Measurements from ENCODE around the gene FLRT3. TPM values are rescaled to one million over a fixed set of nuclear protein-coding genes. Genes with fewer than 3 reads are reported as not detected.

Gene FLRT3
- total RNA-seq, 1 donor from 2014 or later: 14.6 TPM

- Histone ChIP-seq H3K4me2 (ENCODE audit: low read length) (no peak overlapping the region), H3K36me3 (ENCODE audit: insufficient read depth, low read length) (no peaks in the 10 kb centered on the region), H3K4me1 (ENCODE audit: insufficient read depth, low read length) (no peaks in the 10 kb centered on the region), H3K27ac (ENCODE audit: low read depth, low read length) (no peak overlapping the region), H3K4me3 (ENCODE audit: insufficient read depth, low read depth, low read length) (no peak overlapping the region), H3K9ac (ENCODE audit: low read length) (no peak overlapping the region), H3K9me3 (ENCODE audit: insufficient read depth, low read depth, low read length) (no peaks in the 10 kb centered on the region), H4K20me1 (ENCODE audit: insufficient read depth, low read length) (no peaks in the 10 kb centered on the region), H2AFZ (ENCODE audit: low read depth, low read length) (no peak overlapping the region), H3K27me3 (ENCODE audit: insufficient read depth, low read length) (no peaks in the 10 kb centered on the region), H3K79me2 (ENCODE audit: insufficient read depth, low read length) (no peaks in the 10 kb centered on the region)
- TF ChIP-seq, protein P1, sequence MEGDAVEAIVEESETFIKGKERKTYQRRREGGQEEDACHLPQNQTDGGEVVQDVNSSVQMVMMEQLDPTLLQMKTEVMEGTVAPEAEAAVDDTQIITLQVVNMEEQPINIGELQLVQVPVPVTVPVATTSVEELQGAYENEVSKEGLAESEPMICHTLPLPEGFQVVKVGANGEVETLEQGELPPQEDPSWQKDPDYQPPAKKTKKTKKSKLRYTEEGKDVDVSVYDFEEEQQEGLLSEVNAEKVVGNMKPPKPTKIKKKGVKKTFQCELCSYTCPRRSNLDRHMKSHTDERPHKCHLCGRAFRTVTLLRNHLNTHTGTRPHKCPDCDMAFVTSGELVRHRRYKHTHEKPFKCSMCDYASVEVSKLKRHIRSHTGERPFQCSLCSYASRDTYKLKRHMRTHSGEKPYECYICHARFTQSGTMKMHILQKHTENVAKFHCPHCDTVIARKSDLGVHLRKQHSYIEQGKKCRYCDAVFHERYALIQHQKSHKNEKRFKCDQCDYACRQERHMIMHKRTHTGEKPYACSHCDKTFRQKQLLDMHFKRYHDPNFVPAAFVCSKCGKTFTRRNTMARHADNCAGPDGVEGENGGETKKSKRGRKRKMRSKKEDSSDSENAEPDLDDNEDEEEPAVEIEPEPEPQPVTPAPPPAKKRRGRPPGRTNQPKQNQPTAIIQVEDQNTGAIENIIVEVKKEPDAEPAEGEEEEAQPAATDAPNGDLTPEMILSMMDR (IDR thresholded peaks at IDR 0.05; ENCODE audit: insufficient read depth, low read depth, low read length): no peak
- no peak for TF ChIP-seq EZH2 (IDR thresholded peaks at IDR 0.05; ENCODE audit: insufficient read depth, low read length)
- no peaks in the 10 kb centered on the region for H3K9me3 Mint-ChIP-seq (ENCODE audit: unreplicated experiment)
- FAIRE-seq: no peak
- no peak overlapping the region for H3K27ac Mint-ChIP-seq (ENCODE audit: unreplicated experiment)
- no peak for DNase-seq (ENCODE audit: low read depth)
- H3K27me3 Mint-ChIP-seq (ENCODE audit: low read depth, unreplicated experiment): no peaks in the 10 kb centered on the region
- no peaks in the 10 kb centered on the region for H3K36me3 Mint-ChIP-seq (ENCODE audit: low read depth, unreplicated experiment)
- no peaks in the 10 kb centered on the region for H3K4me1 Mint-ChIP-seq (ENCODE audit: low read depth, unreplicated experiment)
- no peak overlapping the region for H3K4me3 Mint-ChIP-seq (ENCODE audit: unreplicated experiment)
These were observed 32.9 kb downstream of the FLRT3 start for GRCh38 chr20:14304472-14304871.

DNA sequence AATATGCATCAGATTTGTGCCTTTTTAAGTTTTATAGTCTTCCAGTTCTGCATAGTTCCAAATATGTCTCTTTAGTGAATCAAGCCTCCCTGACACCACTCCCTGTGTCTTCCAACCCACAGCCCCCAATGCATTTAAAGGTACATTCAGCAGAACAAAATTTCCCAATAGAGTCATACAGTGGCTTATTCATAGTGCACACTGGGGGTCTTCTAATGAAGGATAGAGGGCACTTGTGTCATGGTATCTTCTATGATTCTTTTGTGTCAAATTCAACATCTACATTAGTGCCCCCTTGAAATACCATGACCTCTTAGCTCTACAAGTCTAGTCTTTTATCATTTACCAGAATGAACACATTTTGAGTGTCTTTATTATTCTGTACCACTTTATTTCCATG is 33.8 kb downstream of the FLRT3 start:
- no peaks in the 10 kb centered on the region for H3K9me3 ChIP-seq (ENCODE audit: insufficient read depth, low read depth, low read length)

GRCh38 chr20:14303106-14303505 is 34.3 kb downstream of the FLRT3 start:
- Histone ChIP-seq H3K79me2 (ENCODE audit: insufficient read depth, low read length) (no peaks in the 10 kb centered on the region), H3K9ac (ENCODE audit: low read length) (no peak overlapping the region), H3K27me3 (ENCODE audit: insufficient read depth, low read length) (no peaks in the 10 kb centered on the region), H3K4me2 (ENCODE audit: low read length) (no peak overlapping the region), H3K4me1 (ENCODE audit: insufficient read depth, low read length) (no peaks in the 10 kb centered on the region), H4K20me1 (ENCODE audit: insufficient read depth, low read length) (no peaks in the 10 kb centered on the region), H3K9me3 (ENCODE audit: insufficient read depth, low read depth, low read length) (no peaks in the 10 kb centered on the region), H3K4me3 (ENCODE audit: insufficient read depth, low read depth, low read length) (no peak overlapping the region), H2AFZ (ENCODE audit: low read depth, low read length) (no peak overlapping the region), H3K27ac (ENCODE audit: low read depth, low read length) (no peak overlapping the region), H3K36me3 (ENCODE audit: insufficient read depth, low read length) (no peaks in the 10 kb centered on the region)
- Mint-ChIP-seq H3K4me1 (ENCODE audit: low read depth, unreplicated experiment) (no peaks in the 10 kb centered on the region), H3K9me3 (ENCODE audit: unreplicated experiment) (no peaks in the 10 kb centered on the region), H3K36me3 (ENCODE audit: low read depth, unreplicated experiment) (no peaks in the 10 kb centered on the region), H3K27ac (ENCODE audit: unreplicated experiment) (no peak overlapping the region), H3K27me3 (ENCODE audit: low read depth, unreplicated experiment) (no peaks in the 10 kb centered on the region), H3K4me3 (ENCODE audit: unreplicated experiment) (no peak overlapping the region)
- no peak for DNase-seq (ENCODE audit: low read depth)
- TF ChIP-seq EZH2 (IDR thresholded peaks at IDR 0.05; ENCODE audit: insufficient read depth, low read length): no peak
- TF ChIP-seq, protein P1 (IDR thresholded peaks at IDR 0.05; ENCODE audit: insufficient read depth, low read depth, low read length): no peak
- FAIRE-seq: no peak

More for the DNA sequence above, 33.8 kb downstream of the FLRT3 start:
- no peaks in the 10 kb centered on the region for H3K9me3 Mint-ChIP-seq (ENCODE audit: unreplicated experiment)
- FAIRE-seq (no peak), DNase-seq (ENCODE audit: low read depth) (no peak)
- H3K27ac Mint-ChIP-seq (ENCODE audit: unreplicated experiment): no peak overlapping the region
- H3K27me3 Mint-ChIP-seq (ENCODE audit: low read depth, unreplicated experiment): no peaks in the 10 kb centered on the region
- H3K36me3 ChIP-seq (ENCODE audit: insufficient read depth, low read length): no peaks in the 10 kb centered on the region
- no peaks in the 10 kb centered on the region for H3K4me1 Mint-ChIP-seq (ENCODE audit: low read depth, unreplicated experiment)
- H3K4me3 Mint-ChIP-seq (ENCODE audit: unreplicated experiment): no peak overlapping the region
- no peaks in the 10 kb centered on the region for H3K27me3 ChIP-seq (ENCODE audit: insufficient read depth, low read length)
- no peaks in the 10 kb centered on the region for H3K79me2 ChIP-seq (ENCODE audit: insufficient read depth, low read length)
- H3K4me3 ChIP-seq (ENCODE audit: insufficient read depth, low read depth, low read length): no peak overlapping the region
- H2AFZ ChIP-seq (ENCODE audit: low read depth, low read length): no peak overlapping the region
- no peak overlapping the region for H3K9ac ChIP-seq (ENCODE audit: low read length)
- H4K20me1 ChIP-seq (ENCODE audit: insufficient read depth, low read length): no peaks in the 10 kb centered on the region
- no peak overlapping the region for H3K27ac ChIP-seq (ENCODE audit: low read depth, low read length)
- no peak overlapping the region for H3K4me2 ChIP-seq (ENCODE audit: low read length)
- H3K36me3 Mint-ChIP-seq (ENCODE audit: low read depth, unreplicated experiment): no peaks in the 10 kb centered on the region
- TF ChIP-seq, protein P1 (IDR thresholded peaks at IDR 0.05; ENCODE audit: insufficient read depth, low read depth, low read length): no peak
- no peak for TF ChIP-seq EZH2 (IDR thresholded peaks at IDR 0.05; ENCODE audit: insufficient read depth, low read length)
- H3K4me1 ChIP-seq (ENCODE audit: insufficient read depth, low read length): no peaks in the 10 kb centered on the region
